ENCODE data around the gene STARD7.

DNA sequence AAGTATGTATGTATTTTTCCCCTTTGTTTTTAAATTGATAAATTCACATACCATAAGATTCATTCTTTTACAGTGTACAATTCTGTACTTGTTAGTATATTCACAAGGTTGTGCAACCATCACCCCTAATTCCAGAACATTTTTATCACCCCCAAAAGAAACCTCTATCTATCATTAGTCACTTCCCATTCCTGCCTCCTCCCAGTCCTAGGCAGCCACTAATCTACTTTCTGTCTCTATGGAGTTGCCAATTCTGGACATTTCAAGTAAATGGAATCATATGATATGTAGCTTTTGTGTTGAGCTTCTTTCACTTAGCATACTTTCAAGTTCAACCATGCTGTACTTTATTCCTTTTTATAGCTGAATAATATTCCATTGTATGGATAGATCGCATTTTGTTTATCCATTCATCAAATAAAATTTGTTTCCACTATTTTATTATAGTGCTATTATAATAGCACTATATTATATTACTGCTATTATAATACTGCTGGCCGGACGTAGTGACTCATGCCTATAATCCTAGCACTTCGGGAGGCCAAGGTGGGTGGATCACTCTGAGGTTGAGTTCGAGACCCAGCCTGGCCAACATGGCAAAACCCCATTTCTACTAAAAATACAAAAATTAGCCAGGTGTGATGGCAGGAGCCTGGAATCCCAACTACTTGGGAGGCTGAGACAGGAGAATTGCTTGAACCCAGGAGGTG is 10.9 kb downstream of the STARD7 start:
- TF ChIP-seq, protein P1, sequence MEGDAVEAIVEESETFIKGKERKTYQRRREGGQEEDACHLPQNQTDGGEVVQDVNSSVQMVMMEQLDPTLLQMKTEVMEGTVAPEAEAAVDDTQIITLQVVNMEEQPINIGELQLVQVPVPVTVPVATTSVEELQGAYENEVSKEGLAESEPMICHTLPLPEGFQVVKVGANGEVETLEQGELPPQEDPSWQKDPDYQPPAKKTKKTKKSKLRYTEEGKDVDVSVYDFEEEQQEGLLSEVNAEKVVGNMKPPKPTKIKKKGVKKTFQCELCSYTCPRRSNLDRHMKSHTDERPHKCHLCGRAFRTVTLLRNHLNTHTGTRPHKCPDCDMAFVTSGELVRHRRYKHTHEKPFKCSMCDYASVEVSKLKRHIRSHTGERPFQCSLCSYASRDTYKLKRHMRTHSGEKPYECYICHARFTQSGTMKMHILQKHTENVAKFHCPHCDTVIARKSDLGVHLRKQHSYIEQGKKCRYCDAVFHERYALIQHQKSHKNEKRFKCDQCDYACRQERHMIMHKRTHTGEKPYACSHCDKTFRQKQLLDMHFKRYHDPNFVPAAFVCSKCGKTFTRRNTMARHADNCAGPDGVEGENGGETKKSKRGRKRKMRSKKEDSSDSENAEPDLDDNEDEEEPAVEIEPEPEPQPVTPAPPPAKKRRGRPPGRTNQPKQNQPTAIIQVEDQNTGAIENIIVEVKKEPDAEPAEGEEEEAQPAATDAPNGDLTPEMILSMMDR (IDR thresholded peaks at IDR 0.05), result no peak
- no peak for TF ChIP-seq POLR2A (IDR thresholded peaks at IDR 0.05)

Measured in body of pancreas (tissue), 4 donors.